ENCODE results near the gene SCN11A. TPM values are rescaled to one million over a fixed set of nuclear protein-coding genes. Genes with fewer than 3 reads are reported as not detected.

Gene SCN11A
- total RNA-seq, 1 donor from 2014 or later = 0.69 TPM

DNA sequence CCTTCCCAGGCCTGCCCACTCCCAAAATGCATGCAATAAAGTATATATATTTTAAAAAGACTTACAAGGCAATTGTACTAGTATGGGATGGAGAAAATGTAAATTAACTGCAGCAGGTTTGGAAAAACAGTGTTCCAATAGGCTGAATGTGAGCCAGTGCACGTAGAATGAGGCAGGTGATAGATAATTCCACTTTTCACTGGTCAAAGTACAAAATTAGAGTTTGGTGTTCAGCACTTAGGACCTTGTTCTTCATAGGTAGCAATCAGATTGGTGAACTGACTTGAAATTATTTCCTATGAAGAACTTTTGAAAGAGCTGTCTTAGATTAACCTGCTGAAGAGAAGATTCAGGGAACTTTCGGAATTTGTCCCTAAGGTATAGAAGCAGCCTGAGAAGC is 2.0 kb upstream of the SCN11A start:
- no peak overlapping the region for H2AFZ ChIP-seq (replicated peaks)
- no peak for DNase-seq (ENCODE audit: low spot score)
- peaks cover 63% of the 10 kb centered on the region for H3K79me2 ChIP-seq (ENCODE audit: low read depth)
- Mint-ChIP-seq H3K9me3 (peaks cover 3% of the 10 kb centered on the region), H3K4me1 (peaks cover 19% of the 10 kb centered on the region), H3K27me3 (ENCODE audit: insufficient read depth, low read depth) (no peaks in the 10 kb centered on the region), H3K4me3 (peak overlapping the region; percentile 71), H3K27ac (no peak overlapping the region), H3K36me3 (peaks cover 5% of the 10 kb centered on the region)
- H3K36me3 ChIP-seq = no peaks in the 10 kb centered on the region
- H4K20me1 ChIP-seq (ENCODE audit: low read depth) = peaks cover 52% of the 10 kb centered on the region
- H3K4me3 ChIP-seq = peak overlapping the region; percentile 85
- no peaks in the 10 kb centered on the region for H3K9me3 ChIP-seq (ENCODE audit: low read depth)
- peaks cover 19% of the 10 kb centered on the region for H3K4me1 ChIP-seq
- TF ChIP-seq EZH2phosphoT487 (IDR thresholded peaks at IDR 0.05) (no peak), CTCF (IDR thresholded peaks at IDR 0.05) (no peak)
- H3F3A ChIP-seq (ENCODE audit: low read depth) = peaks cover 25% of the 10 kb centered on the region
- no peak overlapping the region for H3K9ac ChIP-seq
- no peaks in the 10 kb centered on the region for H3K27me3 ChIP-seq
- peak overlapping the region; percentile 68 for H3K4me2 ChIP-seq
- H3K27ac ChIP-seq = no peak overlapping the region

DNA sequence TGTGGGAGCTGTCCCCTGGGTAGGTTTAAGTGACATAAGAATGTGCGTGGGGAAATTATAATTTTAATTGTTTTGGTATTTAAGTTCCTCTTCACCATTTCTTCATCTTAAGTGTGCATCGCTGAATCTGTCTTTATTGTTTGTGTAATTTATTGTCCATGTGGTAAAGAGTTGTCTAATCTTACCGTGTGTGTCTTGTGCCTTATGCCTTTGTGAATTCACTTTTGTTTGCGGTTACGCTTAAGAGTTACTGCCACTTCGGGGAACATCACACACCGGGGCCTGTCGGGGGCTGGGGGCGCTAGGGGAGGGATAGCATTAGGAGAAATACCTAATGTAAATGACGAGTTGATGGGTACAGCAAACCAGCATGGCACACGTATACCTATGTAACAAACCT is 839 bp upstream of the SCN11A start:
- peaks cover 25% of the 10 kb centered on the region for H3F3A ChIP-seq (ENCODE audit: low read depth)
- peaks cover 52% of the 10 kb centered on the region for H3K79me2 ChIP-seq (ENCODE audit: low read depth)
- Mint-ChIP-seq H3K9me3 (no peaks in the 10 kb centered on the region), H3K27ac (peak overlapping the region; percentile 61), H3K36me3 (no peaks in the 10 kb centered on the region), H3K4me1 (peaks cover 19% of the 10 kb centered on the region), H3K27me3 (ENCODE audit: insufficient read depth, low read depth) (no peaks in the 10 kb centered on the region), H3K4me3 (peak overlapping the region; percentile 98)
- H3K4me2 ChIP-seq = peak overlapping the region; percentile 68
- H3K9ac ChIP-seq = peak overlapping the region; percentile 80
- H4K20me1 ChIP-seq (ENCODE audit: low read depth) = peaks cover 43% of the 10 kb centered on the region
- DNase-seq (ENCODE audit: low spot score) = peak; percentile 39
- peaks cover 19% of the 10 kb centered on the region for H3K4me1 ChIP-seq
- H3K9me3 ChIP-seq (ENCODE audit: low read depth) = no peaks in the 10 kb centered on the region
- H3K27ac ChIP-seq = peak overlapping the region; percentile 98
- H3K27me3 ChIP-seq = no peaks in the 10 kb centered on the region
- H3K4me3 ChIP-seq = peak overlapping the region; percentile 85
- H2AFZ ChIP-seq (replicated peaks) = peak overlapping the region; percentile 92
- TF ChIP-seq EZH2 (IDR thresholded peaks at IDR 0.05) (no peak), EZH2phosphoT487 (IDR thresholded peaks at IDR 0.05) (no peak), CTCF (IDR thresholded peaks at IDR 0.05) (no peak)
- no peaks in the 10 kb centered on the region for H3K36me3 ChIP-seq

GRCh38 chr3:39050029-39050428 is 1.7 kb downstream of the SCN11A start:
- H3K4me1 Mint-ChIP-seq = peaks cover 15% of the 10 kb centered on the region
- Histone ChIP-seq H3K79me2 (ENCODE audit: low read depth) (peaks cover 26% of the 10 kb centered on the region), H4K20me1 (ENCODE audit: low read depth) (peaks cover 25% of the 10 kb centered on the region), H3K9me3 (ENCODE audit: low read depth) (no peaks in the 10 kb centered on the region), H3F3A (ENCODE audit: low read depth) (peaks cover 17% of the 10 kb centered on the region), H2AFZ (replicated peaks) (no peak overlapping the region), H3K4me2 (no peak overlapping the region), H3K4me1 (peaks cover 11% of the 10 kb centered on the region), H3K27me3 (no peaks in the 10 kb centered on the region), H3K27ac (no peak overlapping the region), H3K4me3 (no peak overlapping the region), H3K36me3 (no peaks in the 10 kb centered on the region), H3K9ac (no peak overlapping the region)
- DNase-seq (ENCODE audit: low spot score) = no peak
- no peaks in the 10 kb centered on the region for H3K36me3 Mint-ChIP-seq
- no peaks in the 10 kb centered on the region for H3K27me3 Mint-ChIP-seq (ENCODE audit: insufficient read depth, low read depth)
- no peak for TF ChIP-seq CTCF (IDR thresholded peaks at IDR 0.05)
- no peak for TF ChIP-seq EZH2 (IDR thresholded peaks at IDR 0.05)
- no peak overlapping the region for H3K27ac Mint-ChIP-seq
- no peak overlapping the region for H3K4me3 Mint-ChIP-seq
- no peaks in the 10 kb centered on the region for H3K9me3 Mint-ChIP-seq
